DOHH2 (cell line): ENCODE data around the gene SPTBN2.
"Not testable (repeated sequence)": the region's sequence is repeated elsewhere in the genome, so short reads cannot be mapped to it uniquely, and the experiment has no call there.

ENCODE experiments used
- H3F3A ChIP-seq: fragments of 200-600 bp; sonication (generic), shearing (Covaris generic); 2 replicates; pipeline ENCODE4 v1.6.0; 2016; ENCODE audit warnings: antibody characterized with exemption, mild to moderate bottlenecking; ENCODE audit not compliant: control insufficient read depth, insufficient read depth
- H3K27ac ChIP-seq: fragments of 200-600 bp; sonication (generic); 2 replicates; pipeline ENCODE4 v1.5.1; 2014; ENCODE audit warnings: low read depth, mild to moderate bottlenecking, low read length, moderate library complexity
- H3K27me3 ChIP-seq: fragments of 200-600 bp; sonication (generic); 2 replicates; pipeline ENCODE4 v1.6.1; 2014; ENCODE audit warnings: mild to moderate bottlenecking, low read length, mixed read lengths; ENCODE audit not compliant: control insufficient read depth
- H3K36me3 ChIP-seq: fragments of 200-600 bp; sonication (generic); 2 replicates; pipeline ENCODE4 v1.6.1; 2014; ENCODE audit warnings: mild to moderate bottlenecking, low read length, moderate library complexity, mixed read lengths; ENCODE audit not compliant: control insufficient read depth
- H3K4me1 ChIP-seq: fragments of 200-600 bp; sonication (generic); 2 replicates; pipeline ENCODE4 v1.6.1; 2014; ENCODE audit warnings: mild to moderate bottlenecking, low read length, mixed read lengths; ENCODE audit not compliant: control insufficient read depth
- H3K4me2 ChIP-seq: fragments of 200-600 bp; sonication (generic); 2 replicates; pipeline ENCODE4 v1.6.0; 2014; ENCODE audit warnings: mild to moderate bottlenecking, low read length, moderate library complexity
- H3K4me3 ChIP-seq: fragments of 200-600 bp; sonication (generic); 2 replicates; pipeline ENCODE4 v1.5.1; 2014; ENCODE audit warnings: mild to moderate bottlenecking, low read length, mixed read lengths
- H3K79me2 ChIP-seq: fragments of 200-600 bp; sonication (generic); 2 replicates; pipeline ENCODE4 v1.6.1; 2014; ENCODE audit warnings: mild to moderate bottlenecking, low read length, mixed read lengths; ENCODE audit not compliant: control insufficient read depth
- H3K9me2 ChIP-seq: fragments of 200-600 bp; sonication (generic); replicated peaks from 2 replicates; pipeline ENCODE4 v1.6.1; 2014; ENCODE audit warnings: mild to moderate bottlenecking, low read length, mixed read lengths; ENCODE audit not compliant: control insufficient read depth
- H3K9me3 ChIP-seq: fragments of 200-600 bp; sonication (generic); 2 replicates; pipeline ENCODE4 v1.6.1; 2014; ENCODE audit warnings: antibody characterized with exemption, low read length, mixed read lengths; ENCODE audit not compliant: control insufficient read depth, insufficient read depth
- H4K20me1 ChIP-seq: fragments of 200-600 bp; sonication (generic); 2 replicates; pipeline ENCODE4 v1.6.0; 2014; ENCODE audit warnings: low read depth, mild to moderate bottlenecking, antibody characterized with exemption, low read length, moderate library complexity; ENCODE audit not compliant: control insufficient read depth, insufficient read depth
- EZH2phosphoT487 ChIP-seq: fragments of 200-600 bp; sonication (generic); IDR thresholded peaks from 2 replicates; pipeline ENCODE4 v1.6.1; 2017; ENCODE audit warnings: borderline replicate concordance, mild to moderate bottlenecking, antibody characterized with exemption, low read length, moderate library complexity, mixed read lengths
- TF ChIP-seq, protein P1 (sequence below): fragments of 200-600 bp; sonication (generic); IDR thresholded peaks from one replicate; pipeline ENCODE4 v1.5.1; 2014; ENCODE audit warnings: antibody characterized with exemption, mild to moderate bottlenecking, low read depth, low read length; ENCODE audit not compliant: poor library complexity, severe bottlenecking

The SPTBN2 gene

DNA sequence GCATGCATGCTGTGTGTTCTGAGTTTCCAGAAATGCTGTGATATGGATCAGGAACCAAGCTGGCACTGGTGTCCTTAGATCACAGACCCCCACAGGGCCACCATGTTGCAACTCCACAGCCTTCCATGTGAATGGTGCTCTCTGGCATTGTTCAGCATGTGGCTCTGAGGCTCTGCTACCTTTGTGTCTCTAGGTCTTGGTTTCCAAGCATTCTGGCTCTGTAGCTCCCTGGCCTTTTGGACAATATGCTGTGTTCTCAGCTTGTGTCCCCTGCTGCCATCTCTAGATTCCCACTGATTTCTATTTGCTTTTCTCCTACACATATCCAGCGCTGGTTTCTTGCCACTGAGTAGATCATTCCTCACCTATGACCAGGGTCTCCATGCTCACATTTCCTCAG, 3.9 kb downstream of the SPTBN2 start:
- Histone ChIP-seq H4K20me1 (no peaks in the 10 kb centered on the region), H3K4me1 (peaks cover 32% of the 10 kb centered on the region), H3K9me3 (no peaks in the 10 kb centered on the region), H3K4me2 (no peak overlapping the region), H3K79me2 (peaks cover 37% of the 10 kb centered on the region), H3K9me2 (no peaks in the 10 kb centered on the region), H3K4me3 (no peak overlapping the region), H3K36me3 (peaks cover 17% of the 10 kb centered on the region), H3K27me3 (peaks cover 3% of the 10 kb centered on the region; the same call in 1 of the 2 replicates), H3F3A (peaks cover 3% of the 10 kb centered on the region; the same call in 1 of the 2 replicates), H3K27ac (no peak overlapping the region)
- TF ChIP-seq, protein P1, sequence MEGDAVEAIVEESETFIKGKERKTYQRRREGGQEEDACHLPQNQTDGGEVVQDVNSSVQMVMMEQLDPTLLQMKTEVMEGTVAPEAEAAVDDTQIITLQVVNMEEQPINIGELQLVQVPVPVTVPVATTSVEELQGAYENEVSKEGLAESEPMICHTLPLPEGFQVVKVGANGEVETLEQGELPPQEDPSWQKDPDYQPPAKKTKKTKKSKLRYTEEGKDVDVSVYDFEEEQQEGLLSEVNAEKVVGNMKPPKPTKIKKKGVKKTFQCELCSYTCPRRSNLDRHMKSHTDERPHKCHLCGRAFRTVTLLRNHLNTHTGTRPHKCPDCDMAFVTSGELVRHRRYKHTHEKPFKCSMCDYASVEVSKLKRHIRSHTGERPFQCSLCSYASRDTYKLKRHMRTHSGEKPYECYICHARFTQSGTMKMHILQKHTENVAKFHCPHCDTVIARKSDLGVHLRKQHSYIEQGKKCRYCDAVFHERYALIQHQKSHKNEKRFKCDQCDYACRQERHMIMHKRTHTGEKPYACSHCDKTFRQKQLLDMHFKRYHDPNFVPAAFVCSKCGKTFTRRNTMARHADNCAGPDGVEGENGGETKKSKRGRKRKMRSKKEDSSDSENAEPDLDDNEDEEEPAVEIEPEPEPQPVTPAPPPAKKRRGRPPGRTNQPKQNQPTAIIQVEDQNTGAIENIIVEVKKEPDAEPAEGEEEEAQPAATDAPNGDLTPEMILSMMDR: no peak
- TF ChIP-seq EZH2phosphoT487: no peak

DNA sequence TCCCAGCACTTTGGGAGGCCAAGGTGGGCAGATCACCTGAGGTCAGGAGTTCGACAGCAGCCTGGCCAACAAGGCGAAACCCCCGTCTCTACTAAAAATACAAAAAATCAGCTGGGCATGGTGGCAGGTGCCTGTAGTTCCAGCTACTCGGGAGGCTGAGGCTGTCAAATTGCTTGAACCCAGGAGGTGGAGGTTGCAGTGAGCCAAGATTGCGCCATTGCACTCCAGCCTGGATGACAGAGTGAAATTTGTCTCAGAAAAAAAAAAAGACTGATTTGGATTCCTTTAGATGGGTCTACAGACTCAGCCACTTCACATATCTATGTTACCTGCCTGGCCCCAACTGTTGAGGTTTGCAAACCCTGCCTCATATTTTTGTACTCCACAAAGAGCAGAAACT, 4.8 kb downstream of the SPTBN2 start:
- not testable (repeated sequence) for H3K27me3 ChIP-seq, H3K27ac ChIP-seq, H4K20me1 ChIP-seq, H3K9me2 ChIP-seq, H3K9me3 ChIP-seq, H3K4me3 ChIP-seq, H3K4me2 ChIP-seq, H3F3A ChIP-seq
- peaks cover 37% of the 10 kb centered on the region for H3K79me2 ChIP-seq
- peaks cover 33% of the 10 kb centered on the region for H3K4me1 ChIP-seq
- H3K36me3 ChIP-seq: peaks cover 26% of the 10 kb centered on the region

DNA sequence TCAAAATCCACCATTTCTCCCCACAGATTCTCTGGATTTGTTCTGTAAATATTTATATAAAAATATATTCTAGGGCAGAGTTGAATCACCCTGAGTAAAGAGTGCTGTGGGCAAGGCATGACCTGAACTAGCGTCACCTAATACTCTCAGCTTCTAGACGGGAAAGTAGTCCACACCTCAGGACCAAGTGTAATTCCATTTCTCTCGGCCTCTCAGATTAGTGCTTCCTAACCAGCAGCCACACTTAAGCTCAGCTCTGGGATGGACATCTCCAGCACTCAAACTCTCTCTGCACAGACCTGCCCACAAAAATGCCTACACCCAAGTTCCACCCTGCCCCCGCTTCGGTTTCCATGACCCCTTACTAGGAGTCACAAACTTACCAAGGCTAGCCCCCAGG, 5.3 kb downstream of the SPTBN2 start:
- Histone ChIP-seq H3K4me2 (no peak overlapping the region), H4K20me1 (no peaks in the 10 kb centered on the region; the same call in 1 of the 2 replicates), H3K4me3 (no peak overlapping the region)

More for the DNA sequence above, 5.3 kb downstream of the SPTBN2 start:
- TF ChIP-seq, protein P1: no peak
- no peak for TF ChIP-seq EZH2phosphoT487
- Histone ChIP-seq H3K27ac (no peak overlapping the region), H3K9me3 (no peaks in the 10 kb centered on the region), H3K9me2 (no peaks in the 10 kb centered on the region), H3K4me1 (peaks cover 28% of the 10 kb centered on the region), H3K79me2 (peaks cover 37% of the 10 kb centered on the region), H3F3A (no peaks in the 10 kb centered on the region), H3K27me3 (peaks cover under 1% of the 10 kb centered on the region; the same call in 1 of the 2 replicates), H3K36me3 (peaks cover 27% of the 10 kb centered on the region)
